BLaER1 treated with 17β-estradiol and CSF1 and Interleukin-3, amounts not matched to agents 10 nM and 100 nM (cell line): ENCODE results near the gene CTSO.

Source experiments
- H3K27ac ChIP-seq, 11 experiments: shearing (Covaris generic); formaldehyde crosslinking; 2 replicates each; pipeline ENCODE4 v1.8.1; 2022
- H3K27me3 ChIP-seq, 11 experiments: shearing (Covaris generic); formaldehyde crosslinking; 2 replicates each; pipeline ENCODE4 v1.8.1; 2022
- H3K36me3 ChIP-seq, 11 experiments: shearing (Covaris generic); formaldehyde crosslinking; 2 replicates each; pipeline ENCODE4 v1.8.1; 2022
- H3K4me1 ChIP-seq, 10 experiments: shearing (Covaris generic); formaldehyde crosslinking; 2 replicates each; pipeline ENCODE4 v1.8.1; 2022
- H3K4me2 ChIP-seq, 11 experiments: shearing (Covaris generic); formaldehyde crosslinking; 2 replicates each; pipeline ENCODE4 v1.8.1; 2022
- H3K4me3 ChIP-seq, 10 experiments: shearing (Covaris generic); formaldehyde crosslinking; 2 replicates each; pipeline ENCODE4 v1.8.1; 2022
- H3K9ac ChIP-seq, 11 experiments: shearing (Covaris generic); formaldehyde crosslinking; 2 replicates each; pipeline ENCODE4 v1.8.1; 2022
- H3K9me3 ChIP-seq, 11 experiments: shearing (Covaris generic); formaldehyde crosslinking; replicated peaks in 1 of 11; 2 replicates each; pipeline ENCODE4 v1.8.1; 2022
- H4K20me1 ChIP-seq, 11 experiments: shearing (Covaris generic); formaldehyde crosslinking; 2 replicates each; pipeline ENCODE4 v1.8.1; 2022
- Cebpa-rat ChIP-seq, 11 experiments: shearing (Covaris generic); IDR thresholded peaks; 2 replicates each; pipeline ENCODE4 v1.8.1; 2022

CTSO gene

GRCh38 chr4:155961575-155961974, 7.9 kb upstream of the CTSO start:
- Histone ChIP-seq H3K36me3 (no peaks in the 10 kb centered on the region), H3K27ac (no peak overlapping the region), H3K9ac (no peak overlapping the region), H3K4me3 (no peak overlapping the region), H3K4me2 (no peak overlapping the region), H3K4me1 (peaks cover 0 to 22% (median 0%) of the 10 kb centered on the region in 10 experiments; a peak in 9 of 20 replicates), H3K9me3 (0 out of 22 replicates have a peak, but pooled peaks cover 0 to 4% (median 0%) of the 10 kb centered on the region in 11 experiments), H4K20me1 (no peaks in the 10 kb centered on the region), H3K27me3 (no peaks in the 10 kb centered on the region)
- TF ChIP-seq Cebpa-rat (IDR thresholded peaks at IDR 0.05), result no peak

- Histone ChIP-seq H4K20me1 (no peaks in the 10 kb centered on the region), H3K4me3 (no peak overlapping the region), H3K36me3 (no peaks in the 10 kb centered on the region), H3K9ac (no peak overlapping the region), H3K4me1 (peaks cover 0 to 22% (median 0%) of the 10 kb centered on the region in 10 experiments; a peak in 9 of 20 replicates), H3K9me3 (0 out of 22 replicates have a peak, but pooled peaks cover 0 to 4% (median 0%) of the 10 kb centered on the region in 11 experiments), H3K27me3 (no peaks in the 10 kb centered on the region), H3K4me2 (no peak overlapping the region), H3K27ac (no peak overlapping the region)
- TF ChIP-seq Cebpa-rat (IDR thresholded peaks at IDR 0.05), result no peak
Observed at GRCh38 chr4:155960522-155960921, 6.9 kb upstream of the CTSO start.

- no peaks in the 10 kb centered on the region for H3K27me3 ChIP-seq
- H3K4me3 ChIP-seq, result no peak overlapping the region
- H3K4me1 ChIP-seq, result peaks cover 0 to 20% (median 0%) of the 10 kb centered on the region in 10 experiments; a peak in 9 of 20 replicates
- H3K9me3 ChIP-seq, result 0 out of 22 replicates have a peak, but pooled peaks cover 0 to 4% (median 0%) of the 10 kb centered on the region in 11 experiments
- H3K36me3 ChIP-seq, result no peaks in the 10 kb centered on the region
- no peak for TF ChIP-seq Cebpa-rat (IDR thresholded peaks at IDR 0.05)
- H3K9ac ChIP-seq, result no peak overlapping the region
- H3K4me2 ChIP-seq, result peak overlapping the region in 2 of 11 experiments; percentile 13 to 45; a peak in 1 of 22 replicates
- no peak overlapping the region for H3K27ac ChIP-seq
- no peaks in the 10 kb centered on the region for H4K20me1 ChIP-seq
Observed at GRCh38 chr4:155959417-155959816, 5.8 kb upstream of the CTSO start.

GRCh38 chr4:155956461-155956860, 2.8 kb upstream of the CTSO start:
- TF ChIP-seq Cebpa-rat (IDR thresholded peaks at IDR 0.05), result no peak

GRCh38 chr4:155954939-155955338, 1.3 kb upstream of the CTSO start:
- H3K9ac ChIP-seq, result no peak overlapping the region
- H3K4me3 ChIP-seq, result no peak overlapping the region
- H4K20me1 ChIP-seq, result no peaks in the 10 kb centered on the region
- H3K4me2 ChIP-seq, result no peak overlapping the region
- no peak overlapping the region for H3K27ac ChIP-seq
- no peaks in the 10 kb centered on the region for H3K27me3 ChIP-seq
- H3K4me1 ChIP-seq, result peaks cover 6 to 29% (median 11%) of the 10 kb centered on the region in 10 experiments; a peak in 16 of 20 replicates
- 0 out of 22 replicates have a peak, but pooled peaks cover 0 to 4% (median 0%) of the 10 kb centered on the region in 11 experiments for H3K9me3 ChIP-seq
- no peak for TF ChIP-seq Cebpa-rat (IDR thresholded peaks at IDR 0.05)
- no peaks in the 10 kb centered on the region for H3K36me3 ChIP-seq

More at GRCh38 chr4:155956461-155956860, 2.8 kb upstream of the CTSO start:
- Histone ChIP-seq H3K4me3 (no peak overlapping the region), H3K9ac (no peak overlapping the region), H3K27me3 (no peaks in the 10 kb centered on the region), H3K9me3 (0 out of 22 replicates have a peak, but pooled peaks cover 0 to 4% (median 0%) of the 10 kb centered on the region in 11 experiments), H4K20me1 (no peaks in the 10 kb centered on the region), H3K4me1 (peaks cover 6 to 29% (median 11%) of the 10 kb centered on the region in 10 experiments; a peak in 16 of 20 replicates), H3K4me2 (no peak overlapping the region), H3K36me3 (no peaks in the 10 kb centered on the region), H3K27ac (no peak overlapping the region)

GRCh38 chr4:155954118-155954685, 536 bp upstream of the CTSO start:
- Histone ChIP-seq H3K27ac (peak overlapping the region; percentile 97 to 99 (median 98)), H3K4me3 (peak overlapping the region; percentile 68 to 79 (median 74)), H4K20me1 (no peaks in the 10 kb centered on the region), H3K27me3 (no peaks in the 10 kb centered on the region), H3K9me3 (0 out of 22 replicates have a peak, but pooled peaks cover 0 to 4% (median 0%) of the 10 kb centered on the region in 11 experiments), H3K4me2 (peak overlapping the region; percentile 67 to 77 (median 72)), H3K4me1 (peaks cover 6 to 24% (median 11%) of the 10 kb centered on the region in 10 experiments; a peak in 16 of 20 replicates), H3K9ac (peak overlapping the region; percentile 95 to 99 (median 97)), H3K36me3 (no peaks in the 10 kb centered on the region)
- TF ChIP-seq Cebpa-rat (IDR thresholded peaks at IDR 0.05), result no peak

- Histone ChIP-seq H3K4me3 (peak overlapping the region; percentile 68 to 79 (median 74); a peak in 17 of 20 replicates), H3K27me3 (no peaks in the 10 kb centered on the region), H3K4me2 (peak overlapping the region; percentile 67 to 77 (median 72)), H3K36me3 (no peaks in the 10 kb centered on the region), H3K9ac (peak overlapping the region; percentile 95 to 99 (median 97); a peak in 19 of 22 replicates), H3K9me3 (0 out of 22 replicates have a peak, but pooled peaks cover 0 to under 1% (median 0%) of the 10 kb centered on the region in 11 experiments), H3K4me1 (peaks cover 6 to 19% (median 11%) of the 10 kb centered on the region in 10 experiments; a peak in 16 of 20 replicates), H3K27ac (peak overlapping the region in 9 of 11 experiments; percentile 41 to 99 (median 98); a peak in 15 of 22 replicates), H4K20me1 (no peaks in the 10 kb centered on the region)
- no peak for TF ChIP-seq Cebpa-rat (IDR thresholded peaks at IDR 0.05)
Observed at GRCh38 chr4:155952501-155952901, 1.2 kb downstream of the CTSO start.

- Histone ChIP-seq H3K4me2 (no peak overlapping the region), H3K36me3 (no peaks in the 10 kb centered on the region), H3K4me3 (no peak overlapping the region), H4K20me1 (no peaks in the 10 kb centered on the region), H3K27me3 (no peaks in the 10 kb centered on the region), H3K4me1 (peaks cover 6 to 19% (median 11%) of the 10 kb centered on the region in 10 experiments; a peak in 16 of 20 replicates), H3K27ac (no peak overlapping the region), H3K9me3 (no peaks in the 10 kb centered on the region), H3K9ac (no peak overlapping the region)
- TF ChIP-seq Cebpa-rat (IDR thresholded peaks at IDR 0.05), result no peak
Observed at GRCh38 chr4:155950461-155950860, 3.2 kb downstream of the CTSO start.

- Histone ChIP-seq H3K9me3 (no peaks in the 10 kb centered on the region), H4K20me1 (no peaks in the 10 kb centered on the region), H3K9ac (no peak overlapping the region), H3K4me2 (no peak overlapping the region), H3K36me3 (no peaks in the 10 kb centered on the region), H3K27me3 (no peaks in the 10 kb centered on the region), H3K27ac (no peak overlapping the region), H3K4me1 (peaks cover 5 to 13% (median 6%) of the 10 kb centered on the region in 10 experiments; a peak in 15 of 20 replicates), H3K4me3 (no peak overlapping the region)
- no peak for TF ChIP-seq Cebpa-rat (IDR thresholded peaks at IDR 0.05)
Observed at GRCh38 chr4:155948541-155948940, 5.1 kb downstream of the CTSO start.
